Pons (tissue), 1 donor: ENCODE measurements around the gene AREL1.
"Not testable (repeated sequence)": the region's sequence is repeated elsewhere in the genome, so short reads cannot be mapped to it uniquely, and the experiment has no call there.

Source experiments
- DNase-seq: peaks from one replicate; pipeline ENCODE4 v3.0.0-alpha.2; 2016; ENCODE audit warnings: low spot score

The AREL1 gene

GRCh38 chr14:74712499-74713394, at the start of gene AREL1, which contains the start of gene FCF1:
TSS of gene AREL1 (minus strand) at chr14:74713080. CDS start at chr14:74685615, 27,465 bp downstream.
TSS of gene FCF1 (plus strand) at chr14:74713144. CDS start at chr14:74713198, 54 bp downstream.
- DNase-seq, result peak; percentile 95

GRCh38 chr14:74758505-74758904, 45.6 kb upstream of the AREL1 start:
- DNase-seq, result not testable (repeated sequence)

DNA sequence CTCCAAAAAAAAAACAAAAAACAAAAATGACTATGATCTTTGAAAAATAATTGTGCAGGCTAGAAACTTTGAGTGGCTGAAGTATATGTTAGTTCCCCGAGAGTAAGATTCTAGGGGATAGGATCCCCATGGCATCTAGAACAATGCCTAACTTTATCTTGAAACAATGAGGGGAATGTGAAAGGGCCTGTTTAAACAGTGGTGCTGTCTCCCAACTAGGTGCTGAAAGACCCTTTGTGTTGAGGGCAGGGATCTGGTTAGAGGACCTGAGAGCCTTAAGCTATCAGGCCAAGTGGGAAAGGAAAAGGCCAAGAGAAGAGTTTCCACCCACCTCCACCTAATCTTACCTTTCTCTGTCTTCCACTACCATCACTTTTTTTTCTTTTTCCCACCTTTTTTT, 43.4 kb upstream of the AREL1 start:
- DNase-seq, result peak; percentile 66

GRCh38 chr14:74754899-74755298, 42.0 kb upstream of the AREL1 start:
- no peak for DNase-seq

- no peak for DNase-seq
These were observed 41.3 kb upstream of the AREL1 start for GRCh38 chr14:74754157-74754556.

GRCh38 chr14:74747237-74747636, 34.4 kb upstream of the AREL1 start:
- DNase-seq, result no peak

DNA sequence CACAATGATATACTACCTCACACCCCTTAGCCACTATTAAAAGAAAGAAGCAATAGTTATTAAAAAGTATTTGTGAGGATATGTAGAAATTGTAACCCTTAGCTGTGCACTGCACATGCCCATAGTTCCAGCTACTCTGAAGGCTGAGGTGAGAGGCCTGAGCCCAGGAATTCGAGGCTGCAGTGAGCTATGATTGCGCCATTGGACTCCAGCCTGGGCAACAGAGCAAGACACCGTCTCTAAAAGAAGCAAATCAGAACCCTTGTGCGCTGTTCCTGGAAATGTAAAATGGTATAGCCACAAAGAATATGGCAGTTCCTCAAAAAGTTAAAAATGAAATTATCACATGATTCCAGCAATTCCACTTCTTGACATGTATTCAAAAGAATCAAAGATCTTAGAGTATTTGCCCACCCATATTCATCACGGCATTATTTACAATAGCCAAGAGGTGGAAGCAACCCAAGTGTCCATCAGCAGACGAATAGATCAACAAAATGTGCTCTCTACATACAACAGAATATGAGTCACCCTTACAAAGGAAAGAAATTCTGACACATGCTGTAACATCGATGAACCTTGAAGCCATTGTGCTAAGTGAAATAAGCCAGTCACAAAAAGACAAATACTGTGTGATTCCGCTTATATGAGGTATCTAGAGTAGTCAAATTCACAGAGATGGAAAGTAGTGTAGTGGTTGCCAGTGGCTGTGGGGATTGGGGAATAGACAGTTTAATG, 26.6 kb upstream of the AREL1 start:
- DNase-seq, result no peak

DNA sequence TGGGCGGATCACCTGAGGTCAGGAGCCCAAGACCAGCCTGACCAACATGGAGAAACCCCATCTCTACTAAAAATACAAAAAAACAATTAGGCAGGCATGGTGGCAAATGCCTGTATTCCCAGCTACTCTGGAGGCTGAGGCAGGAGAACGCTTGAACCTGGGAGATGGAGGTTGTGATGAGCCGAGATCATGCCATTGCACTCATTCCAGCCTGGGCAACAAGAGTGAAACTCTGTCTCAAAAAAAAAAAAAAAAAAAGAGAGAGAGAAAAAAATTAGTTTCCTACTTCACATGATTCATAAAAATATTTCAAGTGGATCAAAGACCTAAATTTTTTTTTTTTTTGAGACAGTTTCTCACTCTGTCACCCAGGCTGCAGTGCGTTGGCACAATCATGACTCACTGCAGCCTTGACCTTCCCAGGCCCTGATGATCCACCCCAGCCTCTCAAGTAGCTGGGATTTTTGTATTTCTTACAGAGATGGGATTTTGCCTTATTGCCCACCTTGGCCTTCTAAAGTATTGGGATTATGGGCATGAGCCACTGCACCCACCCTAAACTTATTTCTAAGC, 25.0 kb upstream of the AREL1 start:
- DNase-seq, result no peak

DNA sequence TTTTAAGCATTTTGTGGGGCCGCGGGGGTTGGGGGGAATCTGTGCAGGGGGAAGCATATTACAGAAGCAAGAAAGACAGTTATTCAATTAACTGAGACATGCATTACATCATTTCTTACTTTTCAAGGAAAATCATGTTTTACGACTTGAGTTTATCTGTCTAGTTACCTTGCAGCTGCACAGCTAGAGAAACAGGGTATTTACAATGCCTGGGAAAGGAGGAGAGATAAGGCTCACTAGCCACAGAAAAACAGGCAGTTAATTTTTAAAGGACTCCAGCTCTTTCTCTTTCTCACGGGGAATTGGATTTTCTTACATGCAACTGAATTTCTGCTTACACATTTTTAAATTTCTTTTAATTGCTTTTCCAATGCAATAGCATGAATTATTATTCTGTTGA, 22.2 kb upstream of the AREL1 start:
- DNase-seq, result no peak

- DNase-seq, result no peak
These were observed 20.3 kb upstream of the AREL1 start for GRCh38 chr14:74733221-74733620.

DNA sequence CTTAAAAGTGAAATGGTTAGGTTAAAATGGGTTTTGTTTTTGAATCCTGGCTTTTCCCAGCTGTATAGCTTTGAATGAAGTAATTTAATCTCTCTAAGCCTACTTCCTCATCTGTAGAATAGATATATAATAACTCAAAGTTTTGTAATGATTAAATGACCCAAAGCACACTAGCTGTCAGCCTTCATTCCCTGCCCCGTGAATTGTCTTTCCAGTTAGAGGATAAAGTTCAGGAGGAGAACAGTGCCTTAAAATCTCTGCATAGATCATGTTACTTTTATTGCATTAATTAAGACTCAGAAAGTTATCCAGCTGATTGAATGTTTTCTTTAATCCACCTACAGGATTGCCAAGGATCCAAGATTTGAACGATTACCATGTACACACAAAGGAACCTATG, 19.5 kb upstream of the AREL1 start:
- DNase-seq, result no peak

- DNase-seq, result no peak
These were observed 10.3 kb upstream of the AREL1 start for GRCh38 chr14:74723134-74723533.

GRCh38 chr14:74720526-74720925, 7.6 kb upstream of the AREL1 start:
- no peak for DNase-seq

GRCh38 chr14:74713395-74713735, 485 bp upstream of the AREL1 start:
- no peak for DNase-seq

DNA sequence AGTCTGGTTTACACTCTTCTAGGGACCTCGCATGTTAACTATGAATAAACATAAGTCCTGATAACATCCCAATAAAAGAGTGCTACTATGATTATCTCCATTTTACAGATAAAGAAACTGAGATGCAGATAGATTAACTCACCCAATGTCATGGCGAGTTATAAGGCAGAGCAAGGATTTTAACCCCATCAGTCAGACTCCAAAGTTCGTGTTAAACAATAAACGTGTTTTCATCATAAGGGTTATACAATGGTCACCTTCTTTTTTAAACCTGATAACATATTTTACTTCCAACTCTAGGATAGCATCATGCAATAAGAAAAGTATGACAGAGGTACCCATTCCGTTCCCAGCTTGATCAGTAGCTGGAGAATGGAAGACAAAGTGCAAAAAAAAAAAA, 1.2 kb downstream of the AREL1 start:
- DNase-seq, result no peak

DNA sequence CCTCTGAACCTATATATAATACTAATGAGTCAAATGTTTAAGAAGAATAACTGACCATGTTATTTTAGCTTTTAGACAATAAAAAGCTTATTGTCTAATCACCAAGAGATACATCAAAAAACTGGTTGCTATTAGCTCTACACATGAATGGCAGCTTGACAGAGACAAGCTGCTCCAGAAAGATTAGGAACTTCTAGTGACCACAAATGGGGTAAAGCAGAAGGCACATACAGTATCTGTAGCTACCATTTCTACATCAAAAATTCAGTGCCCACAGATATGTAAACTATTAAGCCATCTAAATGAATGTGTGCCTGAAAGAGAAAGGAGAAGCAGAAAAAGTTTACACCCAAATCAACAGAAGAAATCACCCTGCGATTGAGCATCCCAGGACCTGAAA, 2.4 kb downstream of the AREL1 start:
- DNase-seq, result no peak

DNA sequence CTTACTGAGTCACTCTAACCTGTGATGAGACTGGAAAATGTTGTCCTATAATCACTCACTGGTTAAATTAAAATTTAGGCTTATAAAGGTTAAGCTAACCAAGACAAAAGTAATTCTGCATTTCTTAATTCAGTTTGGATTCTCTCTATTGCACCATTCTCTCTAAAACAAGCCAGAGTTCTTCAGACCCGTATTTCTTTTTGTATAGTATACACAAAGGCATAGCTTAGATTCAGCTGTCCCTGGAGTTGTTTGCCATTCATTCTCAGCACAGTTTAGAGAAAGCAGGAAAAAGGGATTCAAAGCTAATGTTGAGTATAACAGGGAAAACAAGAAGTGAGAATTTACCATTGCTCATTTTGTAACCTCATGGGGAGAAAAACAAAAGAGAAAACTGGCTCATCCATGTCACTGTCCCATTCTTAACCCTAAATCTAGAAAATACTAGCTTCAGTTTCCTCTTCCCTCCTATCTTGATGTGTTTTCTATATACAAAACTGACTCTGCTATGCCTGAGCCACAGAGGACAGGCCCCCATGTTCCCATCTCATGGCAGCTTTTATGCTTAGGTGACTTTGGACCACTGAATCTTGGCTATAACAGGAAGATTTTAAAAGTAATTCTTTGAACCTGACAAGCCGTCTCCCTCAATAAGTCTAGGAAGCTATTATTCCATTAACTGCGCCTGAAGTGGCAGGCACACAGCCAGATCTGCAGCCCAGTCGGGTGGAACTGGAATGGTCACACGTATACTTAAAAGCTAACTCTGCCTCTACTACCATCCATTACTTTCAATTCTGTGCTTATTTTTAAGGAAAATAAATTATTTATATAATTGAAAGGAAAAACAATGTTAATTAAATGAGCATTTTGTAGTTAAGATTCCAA, 7.0 kb downstream of the AREL1 start:
- DNase-seq, result no peak

DNA sequence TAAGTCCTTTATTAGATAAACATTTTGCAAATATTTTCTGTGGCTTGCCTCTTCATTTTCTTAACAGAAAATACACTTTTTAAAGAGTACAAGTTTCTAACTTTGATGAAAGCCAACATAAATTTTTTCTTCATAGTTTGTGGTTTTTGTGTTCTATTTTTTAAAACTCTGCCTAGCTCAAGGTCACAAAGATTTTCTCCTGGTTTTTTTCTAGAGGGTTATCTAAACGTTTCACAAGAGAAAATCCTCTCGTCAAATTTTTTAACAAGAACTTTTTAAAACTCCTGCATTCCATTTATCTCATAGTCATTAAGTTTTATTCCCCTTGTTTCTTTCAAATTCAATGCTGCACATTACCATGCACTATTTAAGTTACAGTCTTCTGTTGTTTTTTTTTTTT, 8.2 kb downstream of the AREL1 start:
- DNase-seq, result no peak

GRCh38 chr14:74703043-74703442, 9.8 kb downstream of the AREL1 start:
- DNase-seq, result no peak

DNA sequence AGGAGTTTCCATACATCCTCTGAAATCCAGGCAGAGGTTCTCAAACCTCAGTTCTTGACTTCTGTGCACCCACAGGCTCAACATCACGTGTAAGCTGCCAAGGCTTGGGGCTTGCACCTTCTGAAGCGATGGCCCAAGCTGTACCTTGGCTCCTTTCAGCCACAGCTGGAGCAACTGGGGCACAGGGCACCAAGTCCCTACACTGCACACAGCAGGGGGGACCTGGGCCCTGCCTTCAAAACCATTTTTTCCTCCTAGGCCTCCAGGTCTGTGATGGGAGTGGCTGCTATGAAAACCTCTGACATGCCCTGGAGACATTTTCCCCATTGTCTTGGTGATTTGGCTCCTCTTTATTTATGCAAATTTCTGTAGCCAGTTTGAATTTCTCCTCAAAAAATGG, 10.6 kb downstream of the AREL1 start:
- DNase-seq, result no peak

DNA sequence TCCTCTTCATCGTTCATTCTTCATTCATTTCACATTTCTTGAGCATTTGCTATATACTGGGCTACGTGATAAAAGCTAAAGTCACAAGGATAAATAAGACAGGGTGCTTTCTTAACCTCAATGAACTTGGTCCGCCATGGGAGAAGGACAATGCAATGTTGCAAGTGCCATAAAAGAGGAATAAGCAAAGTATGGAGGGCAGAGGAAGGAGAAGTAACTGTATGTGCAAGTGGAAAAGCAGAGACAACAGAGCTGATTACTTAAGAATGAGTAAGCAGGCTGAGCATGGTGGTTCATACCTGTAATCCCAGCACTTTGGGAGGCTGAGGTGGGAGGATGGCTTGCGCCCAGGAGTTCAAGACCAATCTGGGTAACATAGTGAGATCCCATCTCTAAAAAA, 14.4 kb downstream of the AREL1 start:
- no peak for DNase-seq

- DNase-seq, result no peak
These were observed 14.9 kb downstream of the AREL1 start for GRCh38 chr14:74697976-74698375.
